BE2C (cell line): Measurements from ENCODE around the gene CHIT1.
"Not testable (repeated sequence)": the region's sequence is repeated elsewhere in the genome, so short reads cannot be mapped to it uniquely, and the experiment has no call there.

Source experiments
- DNase-seq: peaks from one replicate; pipeline ENCODE4 v3.0.0-alpha.2; 2020
- H3K27me3 ChIP-seq: fragments of 250-450 bp; sonication (Bioruptor Pico); 2 replicates; pipeline ENCODE4 v1.5.1; 2020; ENCODE audit warnings: mild to moderate bottlenecking
- H3K36me3 ChIP-seq: fragments of 250-450 bp; sonication (Bioruptor Pico); 2 replicates; pipeline ENCODE4 v1.5.1; 2020; ENCODE audit warnings: mild to moderate bottlenecking
- H3K4me1 ChIP-seq: fragments of 250-450 bp; sonication (Bioruptor Pico); 2 replicates; pipeline ENCODE4 v1.5.1; 2020
- H3K4me3 ChIP-seq: 2 replicates; pipeline ENCODE4 v1.5.1; 2011; ENCODE audit warnings: low read depth, low read length
- H3K9me3 ChIP-seq: fragments of 250-450 bp; sonication (Bioruptor Pico); 2 replicates; pipeline ENCODE4 v1.5.1; 2020
- TF ChIP-seq, protein P1 (sequence below): IDR thresholded peaks from 2 replicates; pipeline ENCODE4 v1.5.1; 2012; ENCODE audit warnings: mild to moderate bottlenecking, low read depth, low read length

Gene CHIT1

DNA sequence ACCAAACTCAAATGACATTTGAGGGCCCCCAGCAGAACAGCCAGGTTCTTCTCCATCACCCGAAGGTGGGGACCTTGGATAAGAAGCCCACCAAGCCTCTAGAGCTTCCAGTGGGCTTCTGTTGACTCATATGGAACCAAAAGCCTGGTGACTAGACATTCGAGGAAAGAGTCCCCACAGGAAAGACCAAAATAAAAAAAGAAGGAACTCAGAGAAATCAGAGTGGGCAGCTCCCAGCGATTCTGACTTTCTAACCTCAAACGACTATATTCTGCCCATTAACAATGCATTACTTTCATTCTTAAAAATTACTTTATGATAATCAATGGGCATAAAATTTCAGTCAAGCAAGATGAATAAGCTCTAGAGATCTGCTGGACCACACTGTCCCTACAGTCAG lies 9.6 kb upstream of the CHIT1 start:
- H3K9me3 ChIP-seq = peaks cover 3% of the 10 kb centered on the region; the same call in 1 of the 2 replicates
- H3K36me3 ChIP-seq = no peaks in the 10 kb centered on the region
- DNase-seq = no peak
- peaks cover 3% of the 10 kb centered on the region; the same call in 1 of the 2 replicates for H3K27me3 ChIP-seq
- H3K4me3 ChIP-seq = no peak overlapping the region
- no peaks in the 10 kb centered on the region for H3K4me1 ChIP-seq
- TF ChIP-seq, protein P1, sequence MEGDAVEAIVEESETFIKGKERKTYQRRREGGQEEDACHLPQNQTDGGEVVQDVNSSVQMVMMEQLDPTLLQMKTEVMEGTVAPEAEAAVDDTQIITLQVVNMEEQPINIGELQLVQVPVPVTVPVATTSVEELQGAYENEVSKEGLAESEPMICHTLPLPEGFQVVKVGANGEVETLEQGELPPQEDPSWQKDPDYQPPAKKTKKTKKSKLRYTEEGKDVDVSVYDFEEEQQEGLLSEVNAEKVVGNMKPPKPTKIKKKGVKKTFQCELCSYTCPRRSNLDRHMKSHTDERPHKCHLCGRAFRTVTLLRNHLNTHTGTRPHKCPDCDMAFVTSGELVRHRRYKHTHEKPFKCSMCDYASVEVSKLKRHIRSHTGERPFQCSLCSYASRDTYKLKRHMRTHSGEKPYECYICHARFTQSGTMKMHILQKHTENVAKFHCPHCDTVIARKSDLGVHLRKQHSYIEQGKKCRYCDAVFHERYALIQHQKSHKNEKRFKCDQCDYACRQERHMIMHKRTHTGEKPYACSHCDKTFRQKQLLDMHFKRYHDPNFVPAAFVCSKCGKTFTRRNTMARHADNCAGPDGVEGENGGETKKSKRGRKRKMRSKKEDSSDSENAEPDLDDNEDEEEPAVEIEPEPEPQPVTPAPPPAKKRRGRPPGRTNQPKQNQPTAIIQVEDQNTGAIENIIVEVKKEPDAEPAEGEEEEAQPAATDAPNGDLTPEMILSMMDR = no peak

DNA sequence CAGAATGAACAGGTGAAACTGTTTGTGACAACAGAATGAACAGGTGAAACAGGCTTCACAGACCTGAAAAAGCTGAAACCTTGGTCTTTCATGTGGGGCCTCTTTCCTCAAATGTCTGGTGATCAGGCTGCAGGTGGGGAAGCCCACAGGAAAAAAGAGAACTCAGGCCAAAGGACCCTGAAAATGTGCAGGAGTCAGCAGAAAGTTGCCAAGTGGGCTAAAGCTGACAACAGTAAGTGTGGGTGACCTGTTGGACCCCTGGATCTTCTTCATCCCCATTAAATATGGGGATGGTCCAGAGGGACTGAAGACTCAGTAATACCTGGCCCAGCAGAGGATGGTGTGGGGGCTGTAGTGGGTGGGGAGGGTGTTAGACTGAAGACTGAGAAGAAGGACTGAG lies 9.1 kb upstream of the CHIT1 start:
- Histone ChIP-seq H3K9me3 (peaks cover 5% of the 10 kb centered on the region), H3K4me3 (no peak overlapping the region), H3K4me1 (no peaks in the 10 kb centered on the region), H3K36me3 (no peaks in the 10 kb centered on the region), H3K27me3 (peaks cover 3% of the 10 kb centered on the region; the same call in 1 of the 2 replicates)
- DNase-seq = no peak
- TF ChIP-seq, protein P1 = no peak

DNA sequence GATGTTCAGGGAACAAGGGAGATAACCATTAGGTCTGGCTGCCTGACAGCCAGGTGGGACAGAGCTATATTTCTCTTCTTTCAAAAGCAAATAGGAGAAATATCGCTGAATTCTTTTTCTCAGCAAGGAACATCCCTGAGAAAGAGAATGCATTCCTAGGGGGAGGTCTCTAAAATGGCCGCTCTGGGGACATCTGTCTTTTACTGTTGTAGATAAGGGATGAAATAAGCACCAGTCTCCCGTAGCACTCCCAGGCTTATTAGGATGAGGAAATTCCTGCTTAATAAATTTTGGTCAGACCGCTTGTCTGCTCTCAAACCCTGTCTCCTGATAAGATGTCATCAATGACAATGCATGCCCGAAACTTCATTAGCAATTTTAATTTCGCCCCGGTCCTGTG lies 5.4 kb upstream of the CHIT1 start:
- not testable (repeated sequence) for H3K4me3 ChIP-seq, H3K4me1 ChIP-seq, H3K36me3 ChIP-seq, DNase-seq, H3K9me3 ChIP-seq, H3K27me3 ChIP-seq

DNA sequence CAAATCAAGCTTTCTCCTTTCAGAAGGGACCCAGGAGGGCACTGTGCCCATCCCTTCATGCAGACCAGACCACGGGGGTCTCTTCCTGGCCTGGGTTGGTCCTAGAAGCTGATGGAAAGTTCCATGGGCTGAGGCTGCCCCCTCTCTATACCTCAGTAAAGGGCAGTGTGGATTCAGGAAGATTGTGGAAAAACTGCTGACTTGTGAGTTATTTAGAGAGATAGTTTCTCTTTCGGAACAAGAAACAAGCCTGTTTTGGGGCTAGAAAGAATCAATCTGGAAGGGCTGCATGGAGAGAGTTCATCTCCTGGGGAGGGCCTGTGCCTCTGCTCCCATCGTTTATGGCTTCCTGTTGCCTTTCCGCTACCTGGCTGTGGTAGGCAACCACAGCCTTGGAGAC lies 803 bp downstream of the CHIT1 start:
- no peak for DNase-seq
- Histone ChIP-seq H3K27me3 (no peaks in the 10 kb centered on the region), H3K4me3 (no peak overlapping the region), H3K4me1 (no peaks in the 10 kb centered on the region), H3K36me3 (no peaks in the 10 kb centered on the region), H3K9me3 (peaks cover 2% of the 10 kb centered on the region; the same call in 1 of the 2 replicates)
- TF ChIP-seq, protein P1 = no peak

DNA sequence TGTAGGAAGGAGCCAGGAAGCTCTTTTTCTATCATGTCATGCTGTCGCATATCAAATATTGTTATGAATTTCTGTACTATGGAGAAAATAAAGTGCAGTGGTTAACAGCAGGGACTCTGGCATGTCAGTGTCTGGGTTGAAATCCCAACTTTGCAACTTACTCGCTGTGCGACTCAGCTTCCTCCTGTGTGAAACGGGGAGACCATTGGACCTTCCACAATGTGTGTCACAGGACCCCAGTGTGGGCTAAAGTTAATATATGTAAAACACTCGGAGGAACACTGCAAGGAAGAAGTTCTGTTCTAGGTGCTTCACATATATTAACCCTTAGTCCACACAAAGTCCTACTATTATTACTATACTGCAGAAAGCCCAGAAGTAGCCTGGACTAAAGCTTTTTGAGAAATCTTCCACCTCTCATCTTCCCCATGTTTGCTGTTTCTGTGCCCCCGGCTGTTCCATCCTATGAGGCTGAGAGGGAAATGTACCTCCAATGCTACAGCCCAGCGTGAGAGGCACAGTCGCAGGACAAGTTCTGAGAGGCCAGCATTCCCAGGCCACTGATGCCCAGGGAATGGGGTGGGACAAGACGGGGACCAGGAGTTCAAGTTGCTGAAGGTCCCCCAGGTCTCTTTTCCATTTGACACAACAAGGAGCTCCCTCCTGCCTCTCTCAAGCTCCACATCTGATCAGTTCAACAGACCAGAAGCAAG lies 1.9 kb downstream of the CHIT1 start:
- DNase-seq = no peak
- TF ChIP-seq, protein P1 = no peak
- no peaks in the 10 kb centered on the region for H3K36me3 ChIP-seq
- H3K4me1 ChIP-seq = no peaks in the 10 kb centered on the region
- H3K27me3 ChIP-seq = no peaks in the 10 kb centered on the region
- H3K4me3 ChIP-seq = no peak overlapping the region
- no peaks in the 10 kb centered on the region for H3K9me3 ChIP-seq

DNA sequence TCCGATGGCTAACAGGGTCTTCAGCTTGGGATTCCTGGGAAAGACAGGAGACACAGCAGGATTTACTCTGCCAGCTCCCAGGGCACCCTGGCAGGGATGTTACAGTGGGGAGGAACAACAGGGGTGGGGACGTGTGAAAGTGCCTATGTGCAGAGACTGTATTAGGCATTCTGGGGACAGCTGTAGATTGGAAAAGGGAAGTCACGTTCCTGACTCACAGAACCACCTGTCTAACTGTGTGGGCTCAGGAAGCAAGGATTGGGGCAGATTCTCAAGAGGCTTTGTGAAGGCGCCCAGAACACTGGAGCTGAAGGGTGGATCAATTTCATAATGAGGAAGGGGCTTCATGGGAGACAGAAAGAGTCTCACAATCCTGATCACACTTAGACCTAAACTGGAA lies 4.4 kb downstream of the CHIT1 start:
- Histone ChIP-seq H3K9me3 (no peaks in the 10 kb centered on the region), H3K4me1 (no peaks in the 10 kb centered on the region), H3K36me3 (no peaks in the 10 kb centered on the region), H3K4me3 (no peak overlapping the region), H3K27me3 (no peaks in the 10 kb centered on the region)
- no peak for DNase-seq
- TF ChIP-seq, protein P1 = no peak
